ENCODE measurements around the gene SNX8. TPM values are rescaled to one million over a fixed set of nuclear protein-coding genes. Genes with fewer than 3 reads are reported as not detected.

Gene SNX8
- total RNA-seq, 1 experiment from 2014 or later, result 40.6 TPM

DNA sequence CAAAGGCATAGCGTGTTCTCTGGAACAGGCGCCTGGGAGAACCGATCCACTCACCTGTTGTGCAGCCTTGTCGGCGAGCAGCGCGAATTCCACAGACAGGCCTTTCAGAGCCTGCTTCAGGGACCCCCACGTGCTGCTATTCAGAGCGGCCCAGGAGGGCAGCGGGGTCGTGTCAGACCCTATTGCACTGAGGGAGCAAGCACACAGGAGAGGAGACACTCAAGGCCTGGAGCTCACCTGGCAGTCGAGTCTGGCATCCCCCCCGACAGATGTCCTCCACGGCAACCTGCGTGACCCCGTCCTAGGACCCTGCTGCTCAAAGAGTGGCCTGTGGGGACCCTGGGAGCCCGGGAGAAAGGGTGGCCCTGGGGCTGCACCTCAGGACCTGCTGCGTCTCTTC lies 51.1 kb downstream of the SNX8 start:
- no peak overlapping the region for H4K8ac ChIP-seq (replicated peaks; ENCODE audit: insufficient read length, low read depth, low read length)
- no peak overlapping the region for H2BK120ac ChIP-seq (ENCODE audit: low read depth, low read length, poor library complexity, severe bottlenecking)
- H4K91ac ChIP-seq (ENCODE audit: insufficient read length, low read depth, low read length), result no peak overlapping the region
- no peak overlapping the region for H2BK12ac ChIP-seq (ENCODE audit: insufficient read length, low read depth, low read length)
- H2AFZ ChIP-seq (ENCODE audit: low read length), result no peak overlapping the region
- H3K4me3 Mint-ChIP-seq, result no peak overlapping the region
- H3K9ac ChIP-seq (ENCODE audit: extremely low read depth, insufficient read length, low read length), result no peak overlapping the region
- no peak overlapping the region for H2BK15ac ChIP-seq (ENCODE audit: low read depth, low read length)
- no peak overlapping the region for H3K14ac ChIP-seq (ENCODE audit: insufficient read depth, low read length)
- H3K4me2 ChIP-seq (ENCODE audit: insufficient read depth, insufficient read length, low read length), result no peak overlapping the region
- H3K27ac ChIP-seq (ENCODE audit: insufficient read length, low read depth, low read length), result no peak overlapping the region
- TF ChIP-seq, protein P1, sequence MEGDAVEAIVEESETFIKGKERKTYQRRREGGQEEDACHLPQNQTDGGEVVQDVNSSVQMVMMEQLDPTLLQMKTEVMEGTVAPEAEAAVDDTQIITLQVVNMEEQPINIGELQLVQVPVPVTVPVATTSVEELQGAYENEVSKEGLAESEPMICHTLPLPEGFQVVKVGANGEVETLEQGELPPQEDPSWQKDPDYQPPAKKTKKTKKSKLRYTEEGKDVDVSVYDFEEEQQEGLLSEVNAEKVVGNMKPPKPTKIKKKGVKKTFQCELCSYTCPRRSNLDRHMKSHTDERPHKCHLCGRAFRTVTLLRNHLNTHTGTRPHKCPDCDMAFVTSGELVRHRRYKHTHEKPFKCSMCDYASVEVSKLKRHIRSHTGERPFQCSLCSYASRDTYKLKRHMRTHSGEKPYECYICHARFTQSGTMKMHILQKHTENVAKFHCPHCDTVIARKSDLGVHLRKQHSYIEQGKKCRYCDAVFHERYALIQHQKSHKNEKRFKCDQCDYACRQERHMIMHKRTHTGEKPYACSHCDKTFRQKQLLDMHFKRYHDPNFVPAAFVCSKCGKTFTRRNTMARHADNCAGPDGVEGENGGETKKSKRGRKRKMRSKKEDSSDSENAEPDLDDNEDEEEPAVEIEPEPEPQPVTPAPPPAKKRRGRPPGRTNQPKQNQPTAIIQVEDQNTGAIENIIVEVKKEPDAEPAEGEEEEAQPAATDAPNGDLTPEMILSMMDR (conservative IDR thresholded peaks at IDR 0.05), result no peak
- DNase-seq, result no peak
- WGBS (ENCODE audit: extremely low coverage, insufficient read length, low lambda C conversion rate), result no CpG with 5 or more reads among the region's 18 CpGs
- no peak overlapping the region for H3K4ac ChIP-seq (ENCODE audit: low read depth, low read length)
- H3K18ac ChIP-seq (ENCODE audit: insufficient read length, low read depth, low read length), result no peak overlapping the region
- no peak overlapping the region for H2BK5ac ChIP-seq (ENCODE audit: insufficient read length, low read length)
- H3K23ac ChIP-seq (ENCODE audit: insufficient read length, low read depth, low read length), result no peak overlapping the region
- peaks cover 17 to 50% (median 30%) of the 10 kb centered on the region in 3 experiments for H3K36me3 Mint-ChIP-seq (ENCODE audit: insufficient read depth in 1 of 3, low read depth in 3 of 3)
- H3K27ac Mint-ChIP-seq, result no peak overlapping the region
- H2BK20ac ChIP-seq (ENCODE audit: low read depth, low read length, poor library complexity, severe bottlenecking), result no peak overlapping the region
- no peaks in the 10 kb centered on the region for H3K4me1 Mint-ChIP-seq
- H3K56ac ChIP-seq (ENCODE audit: insufficient read length, low read depth, low read length), result no peak overlapping the region
- no peaks in the 10 kb centered on the region for H3K9me3 ChIP-seq (ENCODE audit: control insufficient read depth, low read depth, low read length)
- H3K79me1 ChIP-seq (ENCODE audit: insufficient read depth, low read depth, low read length, poor library complexity, severe bottlenecking), result no peaks in the 10 kb centered on the region
- no peaks in the 10 kb centered on the region for H3K23me2 ChIP-seq (ENCODE audit: insufficient read length, low read depth, low read length, poor library complexity, severe bottlenecking)
- no peak overlapping the region for H4K5ac ChIP-seq (ENCODE audit: insufficient read length, low read depth, low read length)
- H4K20me1 ChIP-seq (ENCODE audit: control insufficient read depth, insufficient read depth, insufficient read length), result no peaks in the 10 kb centered on the region
- peaks cover 5% of the 10 kb centered on the region in 2 experiments; a peak in 4 of 5 replicates for H3K9me3 Mint-ChIP-seq
- H3T11ph ChIP-seq (ENCODE audit: low read length), result no peak overlapping the region
- no peaks in the 10 kb centered on the region for H3K27me3 Mint-ChIP-seq (ENCODE audit: low read depth)
- no peak overlapping the region for H2AK5ac ChIP-seq (ENCODE audit: insufficient read length, low read length)
- no peaks in the 10 kb centered on the region for H3K79me2 ChIP-seq (ENCODE audit: insufficient read depth, low read length)
- H3K27me3 ChIP-seq (ENCODE audit: insufficient read depth, low read length), result no peaks in the 10 kb centered on the region
- no peaks in the 10 kb centered on the region for H3K4me1 ChIP-seq (ENCODE audit: insufficient read depth, low read length)

Data from H9 (cell line).